K562 (cell line): Measurements from ENCODE around the gene LRRIQ4. TPM values are rescaled to one million over a fixed set of nuclear protein-coding genes. Genes with fewer than 3 reads are reported as not detected.
A peak's percentile ranks its signal among the peaks of the same experiment; 100 is the strongest.

Experiments
- ATAC-seq: fragments of 200-7000 bp; cut with Tn5 transposase; 3 replicates; pipeline ENCODE4 v1.9.1; 2020; ENCODE audit warnings: moderate library complexity
- BruUV-seq: library from RNA; stranded (reverse); fragments of 400-500 nt; replicated peaks from 2 replicates; lab custom pipeline; 2021; lab: Mats Ljungman, UMichigan
- CTCF ChIA-PET: fragments of 300-600 bp; formaldehyde crosslinking; extraction: SDS; loops from one replicate; lab custom pipeline; 2021; ENCODE audit warnings: low intra/inter-chr PET ratio; lab: Yijun Ruan, JAX
- POLR2A ChIA-PET: fragments of 300-600, 350-650 bp; sonication (Branson Sonifier 250); formaldehyde crosslinking; extraction: SDS; loops from one replicate; lab custom pipeline; 2021; ENCODE audit warnings: antibody characterized with exemption, inconsistent platforms; lab: Yijun Ruan, JAX
- DNase-seq, 4 experiments: peaks; one replicate each; pipeline versions ENCODE4 v3.0.0 to v3.0.0-alpha.2; 2011 to 2018; ENCODE audit warnings: low spot score in 3 of 4, mixed read lengths in 3 of 4; ENCODE audit errors: extremely low read depth in 1 of 4
- FAIRE-seq: peaks from 2 replicates; lab custom pipeline; 2011; peaks lifted over from hg19 to GRCh38; lab: Jason Lieb, UNC
- H2AFZ ChIP-seq: 2 replicates; pipeline ENCODE4 v1.6.0; 2011; ENCODE audit warnings: low read depth, low read length, control low read depth, inconsistent platforms
- H3K27ac ChIP-seq: fragments of 200-600 bp; 3 replicates; pipeline ENCODE4 v1.8.0; 2011; ENCODE audit warnings: low read depth, mild to moderate bottlenecking, control low read depth, inconsistent platforms, low read length, moderate library complexity, mixed read lengths; ENCODE audit errors: extremely low read depth
- H3K27me3 ChIP-seq, 2 experiments: fragments of 300-600 bp in 1 of 2; 2 replicates in 1 of 2; 3 replicates in 1 of 2; pipeline versions ENCODE4 v1.6.0 to v1.8.0; 2011; ENCODE audit warnings: inconsistent platforms in 2 of 2, low read length in 2 of 2, mild to moderate bottlenecking in 1 of 2, mixed read lengths in 1 of 2, moderate library complexity in 1 of 2; ENCODE audit not compliant: control insufficient read depth in 2 of 2, insufficient read depth in 2 of 2
- H3K36me3 ChIP-seq: fragments of 300-600 bp; 3 replicates; pipeline ENCODE4 v1.8.0; 2011; ENCODE audit warnings: mild to moderate bottlenecking, low read length, inconsistent platforms; ENCODE audit not compliant: control insufficient read depth, insufficient read depth
- H3K4me1 ChIP-seq, 2 experiments: fragments of 200-600 bp in 1 of 2; replicated peaks in 1 of 2; 2 replicates in 1 of 2; 3 replicates in 1 of 2; pipeline versions ENCODE4 v1.5.1 to v1.8.0; 2011; ENCODE audit warnings: inconsistent platforms in 2 of 2, low read length in 2 of 2, mild to moderate bottlenecking in 1 of 2, mixed read lengths in 1 of 2, moderate library complexity in 1 of 2; ENCODE audit not compliant: control insufficient read depth in 2 of 2, insufficient read depth in 2 of 2
- H3K4me2 ChIP-seq: 2 replicates; pipeline ENCODE4 v1.6.1; 2011; ENCODE audit warnings: low read length, control low read depth, inconsistent platforms, mixed read lengths; ENCODE audit not compliant: insufficient read depth
- H3K4me3 ChIP-seq: fragments of 200-600 bp; sonication (generic), shearing (Covaris generic); 2 replicates; pipeline ENCODE4 v1.5.1; 2016; ENCODE audit warnings: control low read depth, inconsistent platforms
- H3K79me2 ChIP-seq: fragments of 200-600 bp; 3 replicates; pipeline ENCODE4 v1.8.0; 2011; ENCODE audit warnings: low read length, inconsistent platforms; ENCODE audit not compliant: control insufficient read depth, insufficient read depth
- H3K9ac ChIP-seq, 2 experiments: 2 replicates each; pipeline versions ENCODE4 v1.6.0 to v1.6.1; 2011; ENCODE audit warnings: low read depth in 2 of 2, low read length in 2 of 2, control low read depth in 1 of 2, inconsistent platforms in 1 of 2, mild to moderate bottlenecking in 1 of 2, mixed read lengths in 1 of 2; ENCODE audit not compliant: insufficient read depth in 1 of 2
- H3K9me1 ChIP-seq: one replicate; pipeline ENCODE4 v1.6.0; 2011; ENCODE audit warnings: inconsistent platforms, mild to moderate bottlenecking, low read length, moderate library complexity; ENCODE audit not compliant: control insufficient read depth, insufficient read depth
- H3K9me3 ChIP-seq: replicated peaks from 2 replicates; pipeline ENCODE4 v1.5.1; 2011; ENCODE audit warnings: low read depth, low read length, inconsistent platforms; ENCODE audit not compliant: control insufficient read depth, insufficient read depth
- H4K20me1 ChIP-seq: replicated peaks from 2 replicates; pipeline ENCODE4 v1.6.1; 2011; ENCODE audit warnings: low read length, inconsistent platforms, mixed read lengths; ENCODE audit not compliant: control insufficient read depth, insufficient read depth
- ARNT ChIP-seq, 2 experiments: fragments of 450-650 bp; IDR thresholded peaks; 2 replicates each; pipeline ENCODE4 v1.6.1; 2016; ENCODE audit warnings: mild to moderate bottlenecking in 1 of 2
- CREB3 ChIP-seq: fragments of 450-650 bp; conservative IDR thresholded peaks from 2 replicates; pipeline ENCODE4 v1.6.1; 2016; ENCODE audit warnings: missing genetic modification characterization, low read depth, mild to moderate bottlenecking, missing compliant biosample characterization, moderate library complexity
- CSDE1 ChIP-seq, 2 experiments: fragments of 450-650 bp; IDR thresholded peaks; 2 replicates each; pipeline ENCODE4 v1.6.1; 2016; ENCODE audit warnings: mild to moderate bottlenecking in 1 of 2
- CTCF ChIP-seq, 3 experiments: IDR thresholded peaks in 2 of 3; conservative IDR thresholded peaks in 1 of 3; 2 replicates each; pipeline ENCODE4 v1.5.1; 2011 to 2012; ENCODE audit warnings: low read length in 3 of 3, mild to moderate bottlenecking in 3 of 3, control low read depth in 2 of 3, improper control_type of control experiment in 1 of 3, inconsistent platforms in 1 of 3, low read depth in 1 of 3, mixed read lengths in 1 of 3, moderate library complexity in 1 of 3; ENCODE audit not compliant: insufficient read depth in 2 of 3
- RB1 ChIP-seq: fragments of 450-650 bp; IDR thresholded peaks from 2 replicates; pipeline ENCODE4 v1.6.1; 2017; ENCODE audit warnings: low read depth, mild to moderate bottlenecking
- RBM15 ChIP-seq: fragments of 200-400 bp; formaldehyde crosslinking; IDR thresholded peaks from 2 replicates; pipeline ENCODE4 v1.6.1; 2018; ENCODE audit warnings: mild to moderate bottlenecking, low read length, moderate library complexity; ENCODE audit not compliant: insufficient read depth
- RCOR1 ChIP-seq, 2 experiments: IDR thresholded peaks; 2 replicates each; pipeline ENCODE4 v1.6.1; 2012; ENCODE audit warnings: low read depth in 2 of 2, low read length in 2 of 2, borderline replicate concordance in 1 of 2, improper control_type of control experiment in 1 of 2
- RFX1 ChIP-seq: fragments of 450-650 bp; IDR thresholded peaks from 2 replicates; pipeline ENCODE4 v1.6.1; 2016; ENCODE audit warnings: mild to moderate bottlenecking, moderate library complexity
- SIX5 ChIP-seq, 2 experiments: IDR thresholded peaks; 2 replicates each; pipeline ENCODE4 v1.6.1; 2011; ENCODE audit warnings: low read length in 2 of 2, borderline replicate concordance in 1 of 2, low read depth in 1 of 2, mild to moderate bottlenecking in 1 of 2, moderate library complexity in 1 of 2; ENCODE audit not compliant: insufficient read depth in 1 of 2
- SMC3 ChIP-seq: conservative IDR thresholded peaks from 2 replicates; pipeline ENCODE4 v1.6.1; 2011; ENCODE audit warnings: low read depth, low read length, improper control_type of control experiment; ENCODE audit not compliant: insufficient read depth
- TCF7 ChIP-seq: sonication (generic); IDR thresholded peaks from 2 replicates; pipeline ENCODE4 v1.6.1; 2016; ENCODE audit warnings: antibody characterized with exemption, borderline replicate concordance
- WGBS: fragments of 100-300 bp; shearing (Covaris generic); methylation state at CpG from one replicate; pipeline ENCODE4 v1.1.6; 2016; ENCODE audit warnings: low coverage, mixed read lengths; ENCODE audit not compliant: insufficient coverage; ENCODE audit errors: missing lambda C conversion rate; 5-methylcytosine and 5-hydroxymethylcytosine counted together
- in situ Hi-C: fragments of 300-500 bp; cut with MboI; formaldehyde crosslinking; loops from 4 replicates; pipeline ENCODE4 v1.15.0; 2018; ENCODE audit warnings: inconsistent platforms, mixed read lengths
- intact Hi-C: fragments of 100-400 bp; cut with micrococcal nuclease; formaldehyde crosslinking; loops from 2 replicates; pipeline ENCODE4 v1.14.2; 2022
- polyA plus RNA-seq, 8 experiments: library from polyadenylated mRNA; depleted of rRNA in 4 of 8; stranded (reverse) in 5 of 8; unstranded in 3 of 8; fragments of >200 nt; fragmentation: Nextera tagmentation in 2 of 8; fragmentation: Illumina TruSeq in 1 of 8; extraction: Ambion mirVana in 2 of 8; extraction: Trizol in 1 of 8; gene quantifications; 2 replicates each; pipeline versions ENCODE4 v1.2.1 to v1.2.3, GENCODE V29; 2011 to 2014; ENCODE audit warnings: inconsistent platforms in 1 of 8, missing spikeins in 1 of 8
- total RNA-seq, 7 experiments: library from RNA; depleted of rRNA in 6 of 7; stranded (reverse); fragments of >200 nt in 6 of 7; fragmentation: Illumina TruSeq in 2 of 7; extraction: Trizol in 2 of 7; gene quantifications; 2 replicates each; pipeline versions ENCODE4 v1.2.1 to v1.2.3, GENCODE V29; 2011 to 2021; ENCODE audit warnings: low replicate concordance in 1 of 7
- TF ChIP-seq, protein P1 (sequence below): fragments of 450-650 bp; IDR thresholded peaks from 2 replicates; pipeline ENCODE4 v1.6.1; 2017; ENCODE audit warnings: antibody characterized with exemption, mild to moderate bottlenecking

LRRIQ4 gene
- total and polyA plus RNA-seq, 9 of the 15 experiments (the other 6 are each of a cell fraction or from before 2014, with no cell fraction given): not detected

- Histone ChIP-seq H3K4me2 (no peak overlapping the region), H3K27me3 (peaks cover 0 to 6% of the 10 kb centered on the region in 2 experiments; a peak in 3 of 5 replicates), H3K4me3 (no peak overlapping the region), H3K9ac (no peak overlapping the region; a peak in 1 of 4 replicates), H3K36me3 (no peaks in the 10 kb centered on the region), H3K4me1 (no peaks in the 10 kb centered on the region), H2AFZ (peak overlapping the region; percentile 22; the same call in 1 of the 2 replicates), H3K9me1 (no peaks in the 10 kb centered on the region), H3K9me3 (no peaks in the 10 kb centered on the region), H3K79me2 (no peaks in the 10 kb centered on the region), H4K20me1 (no peaks in the 10 kb centered on the region), H3K27ac (no peak overlapping the region)
- TF ChIP-seq RFX1 (no peak), ARNT (IDR thresholded peaks at IDR 0.05) (no peak), RCOR1 (IDR thresholded peaks at IDR 0.05; ENCODE audit: borderline replicate concordance in 1 of 2, low read depth in 2 of 2, low read length in 2 of 2) (no peak), SMC3 (no peak), CSDE1 (IDR thresholded peaks at IDR 0.05) (no peak), TCF7 (no peak), CREB3 (tag) (no peak), RB1 (no peak), RBM15 (no peak), CTCF (IDR thresholded peaks at IDR 0.05 in 2 of 3, conservative IDR thresholded peaks at IDR 0.05 in 1 of 3; ENCODE audit: insufficient read depth in 2 of 3, low read depth in 1 of 3, low read length in 3 of 3) (no peak), SIX5 (IDR thresholded peaks at IDR 0.05; ENCODE audit: borderline replicate concordance in 1 of 2, insufficient read depth in 1 of 2, low read depth in 1 of 2, low read length in 2 of 2) (no peak)
- TF ChIP-seq, protein P1, sequence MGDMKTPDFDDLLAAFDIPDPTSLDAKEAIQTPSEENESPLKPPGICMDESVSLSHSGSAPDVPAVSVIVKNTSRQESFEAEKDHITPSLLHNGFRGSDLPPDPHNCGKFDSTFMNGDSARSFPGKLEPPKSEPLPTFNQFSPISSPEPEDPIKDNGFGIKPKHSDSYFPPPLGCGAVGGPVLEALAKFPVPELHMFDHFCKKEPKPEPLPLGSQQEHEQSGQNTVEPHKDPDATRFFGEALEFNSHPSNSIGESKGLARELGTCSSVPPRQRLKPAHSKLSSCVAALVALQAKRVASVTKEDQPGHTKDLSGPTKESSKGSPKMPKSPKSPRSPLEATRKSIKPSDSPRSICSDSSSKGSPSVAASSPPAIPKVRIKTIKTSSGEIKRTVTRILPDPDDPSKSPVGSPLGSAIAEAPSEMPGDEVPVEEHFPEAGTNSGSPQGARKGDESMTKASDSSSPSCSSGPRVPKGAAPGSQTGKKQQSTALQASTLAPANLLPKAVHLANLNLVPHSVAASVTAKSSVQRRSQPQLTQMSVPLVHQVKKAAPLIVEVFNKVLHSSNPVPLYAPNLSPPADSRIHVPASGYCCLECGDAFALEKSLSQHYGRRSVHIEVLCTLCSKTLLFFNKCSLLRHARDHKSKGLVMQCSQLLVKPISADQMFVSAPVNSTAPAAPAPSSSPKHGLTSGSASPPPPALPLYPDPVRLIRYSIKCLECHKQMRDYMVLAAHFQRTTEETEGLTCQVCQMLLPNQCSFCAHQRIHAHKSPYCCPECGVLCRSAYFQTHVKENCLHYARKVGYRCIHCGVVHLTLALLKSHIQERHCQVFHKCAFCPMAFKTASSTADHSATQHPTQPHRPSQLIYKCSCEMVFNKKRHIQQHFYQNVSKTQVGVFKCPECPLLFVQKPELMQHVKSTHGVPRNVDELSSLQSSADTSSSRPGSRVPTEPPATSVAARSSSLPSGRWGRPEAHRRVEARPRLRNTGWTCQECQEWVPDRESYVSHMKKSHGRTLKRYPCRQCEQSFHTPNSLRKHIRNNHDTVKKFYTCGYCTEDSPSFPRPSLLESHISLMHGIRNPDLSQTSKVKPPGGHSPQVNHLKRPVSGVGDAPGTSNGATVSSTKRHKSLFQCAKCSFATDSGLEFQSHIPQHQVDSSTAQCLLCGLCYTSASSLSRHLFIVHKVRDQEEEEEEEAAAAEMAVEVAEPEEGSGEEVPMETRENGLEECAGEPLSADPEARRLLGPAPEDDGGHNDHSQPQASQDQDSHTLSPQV: no peak
- POLR2A ChIA-PET: no interaction called here
- no TSS peak for BruUV-seq
- in situ Hi-C loops (no loop called here), intact Hi-C loops (no loop called here)
- DNase-seq: no peak
- CTCF ChIA-PET: no interaction called here
- FAIRE-seq: no peak
- ATAC-seq: peak; percentile 57; the same call in 2 of the 3 replicates
- 28% methylated on average over 5 of the region's 5 CpGs for WGBS
Observed at GRCh38 chr3:169836078-169836941, 23.6 kb downstream of the LRRIQ4 start.
